CD4-positive, alpha-beta T cell treated with Interferon gamma for 1 hour (primary cell): ENCODE measurements around the gene GLI3.

Experiments used
- DNase-seq: peaks from one replicate; pipeline ENCODE4 v3.0.0-alpha.2; 2020

Gene GLI3

DNA sequence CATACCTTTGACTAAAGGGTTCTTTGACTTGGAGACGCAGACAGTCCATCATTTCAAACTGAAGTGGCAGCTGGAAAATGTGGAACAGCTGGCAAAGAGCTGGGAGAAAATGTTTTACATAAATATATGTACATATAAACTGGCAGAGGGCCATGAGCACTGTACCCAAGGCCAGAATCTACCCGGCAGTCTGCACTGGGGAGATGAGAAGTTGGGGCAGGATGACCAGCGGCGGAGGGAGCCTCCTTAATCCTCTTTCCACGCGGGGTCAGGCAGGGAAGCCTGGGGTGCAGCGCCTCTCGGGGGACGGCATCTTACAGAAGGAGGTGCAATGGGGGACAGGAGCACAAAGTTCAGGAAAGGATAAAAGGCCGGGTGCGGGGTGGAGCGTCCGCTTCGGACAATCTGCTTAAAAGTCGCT lies 1.3 kb downstream of the GLI3 start:
- no peak for DNase-seq

DNA sequence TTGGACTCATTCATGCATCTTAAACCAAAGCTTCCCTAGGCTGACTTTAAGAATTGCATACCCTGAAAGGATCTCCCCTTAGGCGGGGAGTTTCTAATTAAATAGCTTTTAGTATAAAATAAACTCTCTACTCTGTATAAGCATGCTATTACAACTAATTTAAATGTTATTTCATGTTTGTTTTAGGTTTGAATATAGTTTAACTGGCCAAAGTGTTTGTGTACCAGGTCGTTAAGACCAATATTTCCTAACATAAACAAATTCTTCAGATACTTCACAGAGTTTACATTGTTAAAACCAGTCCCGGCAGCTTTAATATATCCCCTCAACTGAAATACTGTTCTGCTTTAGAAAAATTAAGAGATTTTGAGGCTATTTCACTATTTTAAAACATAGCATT lies 2.3 kb downstream of the GLI3 start:
- no peak for DNase-seq

DNA sequence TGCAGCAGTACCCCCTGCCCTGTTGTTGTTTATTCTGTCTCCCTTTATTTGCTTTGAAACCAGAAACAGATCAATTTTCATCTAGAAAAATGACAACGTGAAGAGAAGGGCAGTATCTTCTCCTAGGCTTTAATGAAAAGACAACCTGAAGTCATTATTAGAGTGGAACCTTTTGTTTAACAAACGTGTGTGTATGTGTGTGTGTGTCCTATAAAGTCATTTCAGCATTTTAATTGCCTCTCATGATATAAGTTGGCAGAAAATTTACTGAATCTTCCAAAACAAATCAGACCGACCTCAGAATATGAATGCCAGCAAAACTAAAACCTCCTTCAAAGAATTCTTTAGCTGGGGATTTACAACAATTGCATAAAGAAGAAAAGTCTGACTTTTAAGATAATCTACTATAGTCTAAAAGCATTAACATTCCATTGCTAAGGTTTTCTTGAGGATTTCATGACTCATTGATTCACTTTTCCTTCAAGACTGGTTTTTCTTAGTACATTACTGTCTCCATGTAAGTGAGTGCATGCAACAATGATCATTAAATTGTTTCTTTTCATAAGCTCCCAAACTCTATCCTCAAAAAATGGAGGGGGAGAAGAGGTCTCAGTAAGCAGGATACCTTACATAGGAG lies 3.2 kb downstream of the GLI3 start:
- no peak for DNase-seq

DNA sequence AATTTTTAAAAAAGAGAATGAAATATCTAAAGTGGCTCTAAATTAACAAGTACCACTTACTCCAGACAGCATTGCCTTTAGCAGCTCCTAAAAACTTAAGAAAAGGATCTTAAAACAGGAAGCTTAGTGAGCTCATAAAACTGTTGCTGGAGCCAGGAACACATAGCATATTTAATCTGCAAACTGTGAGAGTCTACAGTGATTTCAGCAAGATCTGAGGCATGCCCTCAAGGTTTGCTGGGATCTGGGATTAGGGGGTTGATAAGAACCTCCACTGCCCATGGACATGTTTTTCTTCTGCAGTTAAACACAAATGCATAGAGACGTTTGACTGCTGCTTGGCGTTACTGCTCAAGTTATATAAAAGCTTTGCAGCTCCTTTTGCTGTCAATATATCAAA lies 3.8 kb downstream of the GLI3 start:
- DNase-seq = no peak

DNA sequence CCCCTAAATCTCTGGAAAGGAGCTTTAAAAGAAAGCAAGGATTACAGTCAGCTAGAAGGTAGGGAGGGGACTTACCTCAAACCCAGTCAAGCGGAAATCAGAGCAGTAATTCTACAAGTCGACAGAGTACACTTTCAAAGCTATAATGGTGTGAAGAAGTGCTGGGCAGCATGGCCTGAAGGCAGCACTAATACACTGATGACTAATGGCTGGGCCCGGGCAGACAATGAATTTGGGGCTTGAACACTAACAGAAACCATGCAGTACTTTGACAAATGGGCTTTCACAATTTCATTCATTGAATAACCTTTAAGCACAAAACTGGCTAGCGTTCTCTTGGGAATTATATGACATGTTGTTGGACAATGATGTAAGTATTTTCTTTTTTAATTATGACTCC lies 4.7 kb downstream of the GLI3 start:
- no peak for DNase-seq

DNA sequence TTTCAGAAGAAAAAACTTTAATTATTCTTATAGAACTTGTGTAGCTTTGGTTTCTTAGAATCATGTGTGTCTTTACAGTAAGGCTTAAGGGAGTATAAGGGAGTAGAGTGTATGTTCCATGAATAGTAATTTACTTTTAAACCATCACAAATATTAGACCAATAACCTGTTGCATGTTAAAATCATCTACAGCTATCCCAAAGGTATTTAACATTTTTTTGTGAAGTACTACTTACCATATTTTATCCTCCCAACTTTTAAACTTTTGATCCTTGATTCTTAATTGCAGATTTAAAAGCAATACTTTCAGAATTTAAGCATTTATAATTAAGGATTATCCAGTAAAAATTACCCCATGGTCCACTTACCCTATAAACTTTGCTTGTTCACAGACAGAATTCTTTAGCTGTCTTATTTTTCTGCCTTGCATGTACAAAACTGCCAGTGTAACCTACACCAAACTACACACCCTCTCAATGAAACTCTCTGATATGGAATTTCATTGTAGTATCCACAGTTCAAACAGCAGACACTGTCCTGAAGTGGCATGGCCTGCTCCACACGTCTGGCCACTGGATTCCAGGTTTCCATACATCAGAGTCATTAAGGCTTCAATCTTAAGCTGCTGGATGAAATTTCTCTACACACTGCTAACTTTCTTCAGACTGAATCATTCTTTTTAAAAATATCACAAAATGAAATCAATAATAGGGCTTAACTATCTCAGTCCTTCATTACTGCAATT lies 5.8 kb downstream of the GLI3 start:
- no peak for DNase-seq

DNA sequence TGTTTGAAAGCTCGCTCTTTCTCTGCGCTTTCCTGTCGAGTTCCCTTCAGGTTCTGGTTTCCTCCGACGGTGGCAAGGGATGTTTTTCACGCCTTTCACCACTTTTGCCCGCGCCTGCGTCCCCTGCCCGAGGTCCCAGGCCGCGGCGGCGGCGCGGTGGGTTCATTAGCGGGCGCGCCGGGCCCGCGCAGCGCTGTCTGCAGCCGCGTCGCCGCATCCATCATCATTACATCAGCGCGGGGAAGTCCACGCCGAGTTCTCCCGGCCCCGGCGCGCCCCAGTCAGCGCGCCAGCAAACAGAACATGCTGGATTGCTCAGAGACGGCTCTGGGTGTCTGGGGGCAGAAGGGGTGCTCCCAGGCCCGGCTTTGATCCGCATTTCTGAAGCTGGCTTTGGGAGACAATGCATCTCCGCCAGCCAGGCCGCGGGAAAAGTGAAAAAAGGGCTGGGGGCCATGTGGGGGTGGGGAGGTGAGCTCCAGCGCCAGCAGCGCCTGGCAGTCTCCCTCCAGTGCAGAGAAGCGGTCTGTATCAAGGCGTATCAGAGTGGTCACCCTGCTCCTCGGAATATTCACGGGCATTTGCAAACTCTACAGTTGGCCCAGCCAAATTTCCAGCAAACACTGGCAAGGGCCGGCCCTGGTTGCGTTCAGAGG lies 8.9 kb downstream of the GLI3 start:
- DNase-seq = no peak

DNA sequence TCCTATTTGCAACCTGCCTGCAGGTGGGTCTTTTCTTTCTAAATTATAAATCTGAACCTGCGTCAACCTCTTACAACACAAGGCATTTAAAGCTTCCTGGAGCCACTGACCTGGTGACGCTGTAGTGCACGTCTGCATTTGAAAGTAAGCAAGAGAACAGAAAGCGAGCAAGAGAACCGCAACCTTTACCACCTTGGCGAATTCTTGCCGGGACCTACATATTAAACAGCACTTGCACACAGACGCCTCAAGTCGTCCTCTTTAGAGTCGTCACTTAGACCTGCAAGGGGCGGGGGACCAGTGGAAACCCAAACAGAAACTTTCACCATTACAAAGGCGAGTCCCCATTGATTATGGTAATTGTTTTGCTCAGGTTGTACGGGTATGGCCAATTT lies 9.5 kb downstream of the GLI3 start:
- no peak for DNase-seq

DNA sequence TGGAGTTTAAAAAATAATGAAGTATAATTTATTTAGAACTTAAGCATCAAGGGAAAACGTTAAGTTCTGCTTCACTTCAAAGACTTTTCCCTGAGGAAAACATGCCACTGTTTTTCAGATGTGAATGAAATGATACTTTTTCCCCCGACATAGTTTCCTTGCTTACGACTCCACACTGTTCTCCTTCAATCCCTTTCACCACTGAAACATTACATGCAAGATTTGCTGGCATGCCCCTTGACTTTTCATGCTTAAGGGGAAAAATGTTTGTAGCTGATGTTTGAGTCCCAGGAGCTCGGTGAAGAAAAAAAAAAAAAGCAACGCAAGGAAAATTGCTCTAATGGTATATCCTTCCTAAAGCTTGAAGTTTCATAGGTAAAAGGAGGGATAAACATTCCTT lies 10.0 kb downstream of the GLI3 start:
- no peak for DNase-seq

DNA sequence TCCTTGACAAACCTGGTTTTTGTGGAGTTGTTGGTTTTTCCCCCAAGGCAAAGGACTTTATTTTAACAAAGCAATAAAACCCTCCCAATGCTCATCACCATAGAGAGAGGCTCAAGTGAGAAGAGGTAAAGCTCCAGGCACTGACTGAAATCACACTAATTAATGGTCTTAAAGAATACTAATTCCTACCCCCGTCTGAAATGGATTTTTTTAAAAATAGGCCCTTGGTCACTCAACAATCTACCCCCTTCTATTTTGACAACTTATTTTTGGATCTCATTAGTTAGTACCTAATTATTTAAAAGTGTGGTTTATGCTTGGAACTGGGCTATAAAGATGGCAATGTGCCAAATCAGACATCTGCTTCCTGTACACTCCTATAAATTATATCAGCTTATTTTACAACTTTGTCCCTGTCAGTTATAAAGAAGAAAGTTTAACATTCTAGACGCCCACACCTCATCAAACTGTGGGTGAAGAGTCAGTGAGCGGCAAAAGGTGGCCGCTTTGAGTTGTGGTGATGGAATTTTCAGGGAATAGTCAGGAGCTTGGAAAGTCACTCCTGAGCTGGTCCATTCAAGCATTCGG lies 10.6 kb downstream of the GLI3 start:
- no peak for DNase-seq

DNA sequence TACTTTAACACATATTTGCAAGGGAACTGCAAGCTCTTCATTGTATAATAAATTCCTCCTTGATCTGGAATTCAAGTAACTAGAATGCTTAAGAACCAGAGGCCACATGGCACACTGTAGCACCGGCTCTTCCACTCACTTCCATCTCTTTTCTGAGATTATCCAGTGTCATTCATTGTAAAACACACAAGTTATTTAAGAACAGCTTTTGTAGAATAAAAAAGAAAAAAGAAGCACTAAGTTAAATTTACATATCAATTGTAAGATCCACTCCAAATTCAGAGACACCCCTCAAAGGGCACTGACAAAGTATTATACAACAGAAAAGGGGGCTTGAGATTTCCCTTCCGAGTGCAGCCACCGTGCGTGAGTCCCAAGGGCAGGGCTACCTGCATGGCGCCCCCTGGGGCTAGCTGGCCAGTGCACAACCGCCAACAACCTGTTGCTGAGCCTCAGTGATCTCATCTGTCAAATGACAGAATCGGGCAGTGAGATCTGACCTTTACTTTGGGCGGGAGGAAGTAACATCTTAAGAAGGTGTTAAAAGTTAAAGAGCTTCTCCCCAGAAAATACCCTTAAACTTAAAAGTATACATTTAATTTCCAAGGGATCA lies 12.5 kb downstream of the GLI3 start:
- no peak for DNase-seq

DNA sequence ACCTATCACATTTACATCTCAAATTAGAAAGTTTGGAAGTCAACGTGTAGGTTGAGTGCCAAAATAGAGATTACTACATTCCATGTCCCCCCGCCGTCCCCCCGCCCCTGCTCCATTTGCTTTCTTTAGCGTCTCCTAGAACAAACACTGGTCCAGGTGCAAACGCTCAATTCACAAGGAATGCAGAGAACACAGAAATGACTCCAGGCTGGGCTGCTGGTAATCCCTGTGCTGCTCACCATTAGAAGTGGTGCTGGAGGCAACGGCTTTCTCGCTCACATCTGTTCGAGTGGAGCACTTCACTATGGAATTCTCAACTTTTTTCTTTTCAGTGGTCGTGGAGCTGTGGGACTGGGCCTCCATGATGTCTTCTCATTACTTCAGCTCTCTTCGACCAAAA lies 14.1 kb downstream of the GLI3 start:
- DNase-seq = no peak

DNA sequence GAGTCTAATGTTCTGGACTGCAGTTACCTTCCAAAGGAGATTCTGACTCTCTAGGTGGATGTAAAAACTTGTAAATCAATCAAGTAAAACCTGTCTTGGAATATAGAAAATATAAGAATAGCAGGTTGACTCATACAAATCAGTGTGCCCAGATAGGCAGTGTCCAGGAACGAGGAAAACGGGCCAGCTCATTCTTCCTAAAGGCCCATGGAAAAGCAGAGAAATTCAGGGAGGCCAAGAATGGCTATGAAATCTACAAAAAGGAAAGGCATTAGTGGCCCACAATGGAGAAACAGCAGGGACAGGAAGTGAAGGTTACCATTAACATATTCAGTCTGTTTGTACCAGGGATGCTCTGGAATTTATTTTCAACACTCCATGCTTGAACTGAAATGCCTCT lies 14.9 kb downstream of the GLI3 start:
- DNase-seq = no peak

DNA sequence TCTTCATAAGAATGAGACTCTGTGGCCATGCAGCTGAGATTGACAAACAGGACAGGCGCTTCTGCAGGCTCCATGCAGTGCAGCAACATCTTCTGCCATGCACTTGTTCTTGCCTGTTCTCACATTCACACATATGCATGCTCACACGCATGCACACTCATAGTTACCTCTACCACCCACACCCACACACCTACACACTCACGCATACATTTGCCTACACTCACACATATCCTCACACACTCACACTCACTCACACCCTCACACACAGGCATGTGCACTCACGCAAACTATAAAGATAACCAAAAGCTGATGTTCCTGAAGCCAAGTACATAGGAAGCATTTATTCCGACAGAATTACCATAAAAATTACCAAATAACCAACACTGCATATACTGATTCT lies 15.7 kb downstream of the GLI3 start:
- no peak for DNase-seq

DNA sequence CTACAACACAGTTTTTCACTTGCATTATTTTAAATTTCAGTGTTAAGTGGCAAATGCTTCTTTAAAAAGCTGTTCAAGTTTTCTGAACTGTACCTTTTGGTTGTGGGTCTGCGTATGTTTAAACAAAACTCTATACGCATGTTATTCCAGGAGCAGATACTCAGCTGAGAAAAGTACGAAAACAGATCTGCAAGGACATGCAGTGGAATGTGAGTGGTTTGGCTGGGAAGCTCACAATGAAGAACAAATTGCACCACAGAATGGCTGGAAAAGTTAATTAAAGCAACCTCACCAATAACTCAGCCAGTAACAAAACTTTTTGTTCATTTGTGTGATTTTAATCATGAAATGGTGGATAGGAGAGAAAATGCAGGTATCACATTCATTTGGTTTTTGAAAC lies 17.6 kb downstream of the GLI3 start:
- DNase-seq = no peak

DNA sequence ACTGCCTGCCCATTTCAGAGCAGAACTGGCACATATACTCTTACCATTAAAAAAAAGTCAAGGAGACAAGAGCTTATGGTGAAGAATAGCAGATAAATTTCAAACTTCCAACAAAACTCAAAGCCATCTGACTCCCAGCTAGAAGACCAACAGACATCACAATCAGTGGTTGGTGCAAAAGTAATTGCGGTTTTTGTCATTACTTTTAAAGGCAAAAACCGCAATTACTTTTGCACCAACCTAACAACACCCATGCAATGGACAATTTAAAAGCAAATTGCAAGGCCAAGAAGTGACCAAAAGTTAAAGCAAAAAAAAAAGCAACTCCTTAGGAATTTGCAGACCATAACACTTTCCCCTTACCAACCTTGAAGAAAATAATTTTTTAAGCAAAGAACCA lies 18.8 kb downstream of the GLI3 start:
- no peak for DNase-seq

DNA sequence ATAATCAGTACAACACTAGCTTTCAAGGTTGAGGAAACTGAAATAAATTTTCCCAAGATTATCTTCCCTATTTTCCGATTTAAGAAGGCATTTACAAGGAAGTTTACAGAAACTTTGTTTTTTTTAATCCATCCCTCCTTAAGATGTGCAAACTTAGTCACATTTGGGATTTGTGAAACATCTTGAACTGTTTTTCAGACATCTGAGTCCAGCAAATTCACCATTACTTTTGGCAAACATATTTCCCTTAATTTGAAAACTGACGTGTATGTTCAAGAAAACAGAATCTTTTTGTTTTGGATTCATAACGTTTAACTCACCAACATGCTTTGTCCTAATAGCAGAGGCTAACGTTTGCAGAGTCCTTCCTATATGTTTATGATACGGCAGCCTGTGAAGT lies 19.5 kb downstream of the GLI3 start:
- DNase-seq = no peak

DNA sequence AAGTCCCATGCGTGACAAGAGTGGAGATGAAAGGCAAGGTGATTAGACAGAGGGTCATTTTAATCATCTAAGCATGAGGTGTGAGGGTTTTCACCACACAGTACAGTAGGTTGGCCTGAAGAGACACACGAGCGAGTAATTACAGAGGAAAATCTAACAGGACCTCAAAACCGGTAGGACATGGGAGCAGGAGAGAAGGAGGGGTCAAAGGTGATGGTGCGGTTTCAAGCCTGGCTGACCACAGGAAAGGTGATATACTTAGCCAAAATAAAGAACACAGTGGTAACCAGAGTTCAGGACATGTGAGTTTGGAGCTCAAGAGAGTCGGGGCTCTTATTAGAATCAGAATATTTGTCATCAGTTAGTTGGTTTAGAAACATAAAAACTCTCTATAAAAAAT lies 20.0 kb downstream of the GLI3 start:
- DNase-seq = no peak

DNA sequence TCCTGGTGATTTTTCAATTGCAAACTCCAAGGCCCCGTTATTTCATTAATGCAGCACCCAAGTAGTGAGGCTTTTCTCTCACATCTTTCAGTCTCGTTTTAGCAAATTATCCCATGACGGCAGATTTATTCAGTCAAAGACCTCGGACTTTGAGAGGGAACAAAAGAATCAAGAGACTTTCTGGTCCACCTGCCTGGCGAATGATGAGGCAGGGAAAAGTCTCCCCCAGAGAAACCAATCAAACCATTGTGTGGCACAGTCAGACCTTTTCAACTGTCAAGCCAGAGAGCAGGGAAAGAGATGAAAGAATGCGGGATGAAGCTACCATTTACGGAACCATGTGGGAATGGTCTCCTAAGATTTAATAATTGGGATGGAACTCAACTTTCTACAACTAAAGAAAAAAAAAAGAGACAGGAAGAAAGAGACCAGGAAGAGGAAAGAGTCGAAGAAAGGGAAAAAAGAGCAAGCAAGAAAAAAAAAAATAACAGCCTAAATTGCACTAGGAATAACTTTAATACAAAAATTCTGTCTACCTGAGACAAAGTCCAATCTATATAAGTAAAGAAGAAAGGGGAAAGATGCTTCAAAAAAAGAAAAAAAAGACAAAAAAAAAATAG lies 22.8 kb downstream of the GLI3 start:
- DNase-seq = no peak

DNA sequence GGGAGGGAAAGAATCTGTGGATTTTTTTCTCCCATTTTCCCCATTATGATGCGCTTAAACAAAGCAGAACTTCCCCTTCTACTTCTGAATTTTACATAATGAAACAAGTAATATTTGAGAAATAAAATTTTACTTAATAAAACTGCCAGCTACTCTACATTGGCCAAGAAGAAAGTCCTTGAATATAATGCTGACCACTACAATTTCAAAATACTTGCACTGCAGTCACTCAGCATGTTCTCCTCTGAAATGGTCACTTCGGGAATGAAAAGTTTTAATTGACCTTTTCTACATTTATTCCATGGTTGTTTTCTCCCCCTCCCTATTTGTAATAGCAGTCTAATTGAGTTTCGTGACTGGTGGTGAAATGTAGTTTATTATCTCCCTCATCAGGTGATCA lies 23.9 kb downstream of the GLI3 start:
- no peak for DNase-seq

DNA sequence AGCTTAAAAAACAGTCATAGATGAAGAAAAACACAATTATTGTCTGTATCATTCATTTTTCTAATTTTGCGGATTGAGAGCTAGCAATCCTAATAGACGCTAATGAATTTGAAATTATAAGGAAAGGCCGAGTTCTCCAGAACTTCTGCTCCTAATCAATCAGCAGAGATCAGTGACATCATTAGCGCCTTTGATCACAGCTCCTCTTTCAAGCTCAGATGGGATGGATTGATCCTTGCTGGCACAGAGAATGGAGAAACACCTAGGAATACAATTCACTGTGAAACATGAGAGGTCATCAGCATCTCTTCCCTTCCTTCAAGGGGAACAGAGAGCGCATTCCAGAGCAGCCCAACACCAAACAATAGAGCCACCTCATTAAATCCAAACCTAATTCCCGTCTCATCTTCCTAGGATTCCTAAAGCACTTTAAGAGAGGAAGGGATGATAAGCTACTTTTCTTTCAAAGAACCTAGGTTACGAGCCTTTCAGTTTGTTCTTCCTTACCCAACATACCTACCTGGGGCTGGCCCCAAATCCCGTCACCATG lies 24.4 kb downstream of the GLI3 start:
- DNase-seq = no peak

DNA sequence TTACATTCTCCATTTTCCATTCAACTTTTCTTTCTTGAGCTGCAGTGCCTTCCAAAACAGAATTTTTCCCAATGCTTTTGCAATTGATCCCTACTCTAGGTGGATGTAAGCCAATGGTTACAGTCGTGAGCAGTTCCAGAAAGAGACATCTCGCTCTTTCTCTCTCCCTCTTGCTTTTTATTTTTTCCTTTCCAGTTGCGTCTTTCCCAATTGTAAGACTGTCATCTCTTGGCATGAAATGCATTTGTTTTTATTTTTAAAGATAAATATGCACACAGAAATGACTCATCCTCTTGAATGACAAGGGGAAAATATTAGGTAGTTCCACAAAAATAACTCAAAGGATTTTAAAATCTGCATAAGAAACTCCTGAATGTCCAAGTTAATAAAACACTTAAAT lies 25.1 kb downstream of the GLI3 start:
- no peak for DNase-seq

DNA sequence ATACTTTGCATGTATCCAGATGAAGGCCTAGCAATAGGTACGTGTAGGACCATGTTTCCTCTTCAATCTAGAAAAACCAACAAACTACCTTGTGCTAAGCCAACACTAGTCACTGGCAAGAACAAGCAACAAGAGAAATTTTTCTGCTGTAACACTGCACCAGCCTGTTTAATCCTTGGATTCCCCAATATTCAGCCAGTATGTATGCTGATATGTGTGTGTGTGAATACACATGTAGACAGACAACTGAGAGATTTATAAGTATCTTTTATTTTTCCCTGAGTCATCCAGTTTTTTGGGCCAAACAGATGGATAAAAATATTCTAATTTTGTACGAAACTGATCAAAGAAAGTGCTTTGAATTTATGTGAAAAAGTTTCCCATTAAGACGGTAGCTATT lies 26.2 kb downstream of the GLI3 start:
- no peak for DNase-seq
